Retinal pigment epithelial cell (primary cell): ENCODE measurements around the gene NUCKS1.

Experiments used
- DNase-seq: peaks from one replicate; pipeline ENCODE4 v3.0.0-alpha.2; 2010; ENCODE audit warnings: low read depth
- H3K4me3 ChIP-seq: 2 replicates; pipeline ENCODE4 v1.5.1; 2011; ENCODE audit warnings: mild to moderate bottlenecking, low read length, control low read depth, moderate library complexity
- CTCF ChIP-seq: conservative IDR thresholded peaks from 2 replicates; pipeline ENCODE4 v1.5.1; 2011; ENCODE audit warnings: low read depth, low read length, control low read depth, inconsistent platforms

Gene NUCKS1

GRCh38 chr1:205701891-205702290, 48.1 kb downstream of the NUCKS1 start:
- no peak for TF ChIP-seq CTCF
- no peak overlapping the region for H3K4me3 ChIP-seq
- DNase-seq = no peak

GRCh38 chr1:205701420-205701819, 48.6 kb downstream of the NUCKS1 start:
- TF ChIP-seq CTCF = no peak
- H3K4me3 ChIP-seq = no peak overlapping the region

GRCh38 chr1:205700865-205701401, 49.0 kb downstream of the NUCKS1 start:
- no peak for DNase-seq

More at GRCh38 chr1:205701420-205701819, 48.6 kb downstream of the NUCKS1 start:
- DNase-seq = no peak

GRCh38 chr1:205699416-205699815, 50.6 kb downstream of the NUCKS1 start:
- no peak overlapping the region for H3K4me3 ChIP-seq
- TF ChIP-seq CTCF = no peak
- no peak for DNase-seq

More at GRCh38 chr1:205700865-205701401, 49.0 kb downstream of the NUCKS1 start:
- H3K4me3 ChIP-seq = no peak overlapping the region
- TF ChIP-seq CTCF = no peak

GRCh38 chr1:205698921-205699320, 51.1 kb downstream of the NUCKS1 start:
- TF ChIP-seq CTCF = no peak
- no peak overlapping the region for H3K4me3 ChIP-seq
- DNase-seq = no peak

- DNase-seq = no peak
- TF ChIP-seq CTCF = no peak
- no peak overlapping the region for H3K4me3 ChIP-seq
Observed at GRCh38 chr1:205693421-205693991, 56.5 kb downstream of the NUCKS1 start.

- no peak for DNase-seq
- TF ChIP-seq CTCF = no peak
- no peak overlapping the region for H3K4me3 ChIP-seq
Observed at GRCh38 chr1:205692423-205692822, 57.6 kb downstream of the NUCKS1 start.
